Upper lobe of left lung (tissue), 4 donors: Measurements from ENCODE around the gene ZNF473.

Source experiments
- POLR2A ChIP-seq, 4 donors: fragments of 450-650 bp; IDR thresholded peaks; one replicate each; pipeline ENCODE4 v1.5.1; 2016 to 2017; ENCODE audit warnings: antibody characterized with exemption in 4 of 4, mild to moderate bottlenecking in 2 of 4
- POLR2AphosphoS5 ChIP-seq, 2 donors: sonication (generic); formaldehyde crosslinking; IDR thresholded peaks; one replicate each; pipeline ENCODE4 v1.5.1; 2017; ENCODE audit warnings: antibody characterized with exemption in 2 of 2
- TF ChIP-seq, protein P1 (sequence below), 6 experiments: fragments of 450-650 bp in 4 of 6; fragments of 200-600 bp in 2 of 6; sonication (generic) in 2 of 6; IDR thresholded peaks; one replicate each; pipeline ENCODE4 v1.5.1; 2016 to 2019; ENCODE audit warnings: antibody characterized with exemption in 6 of 6

GRCh38 chr19:50050406-50051227 is 24.8 kb downstream of the ZNF473 start:
- TF ChIP-seq, protein P1, sequence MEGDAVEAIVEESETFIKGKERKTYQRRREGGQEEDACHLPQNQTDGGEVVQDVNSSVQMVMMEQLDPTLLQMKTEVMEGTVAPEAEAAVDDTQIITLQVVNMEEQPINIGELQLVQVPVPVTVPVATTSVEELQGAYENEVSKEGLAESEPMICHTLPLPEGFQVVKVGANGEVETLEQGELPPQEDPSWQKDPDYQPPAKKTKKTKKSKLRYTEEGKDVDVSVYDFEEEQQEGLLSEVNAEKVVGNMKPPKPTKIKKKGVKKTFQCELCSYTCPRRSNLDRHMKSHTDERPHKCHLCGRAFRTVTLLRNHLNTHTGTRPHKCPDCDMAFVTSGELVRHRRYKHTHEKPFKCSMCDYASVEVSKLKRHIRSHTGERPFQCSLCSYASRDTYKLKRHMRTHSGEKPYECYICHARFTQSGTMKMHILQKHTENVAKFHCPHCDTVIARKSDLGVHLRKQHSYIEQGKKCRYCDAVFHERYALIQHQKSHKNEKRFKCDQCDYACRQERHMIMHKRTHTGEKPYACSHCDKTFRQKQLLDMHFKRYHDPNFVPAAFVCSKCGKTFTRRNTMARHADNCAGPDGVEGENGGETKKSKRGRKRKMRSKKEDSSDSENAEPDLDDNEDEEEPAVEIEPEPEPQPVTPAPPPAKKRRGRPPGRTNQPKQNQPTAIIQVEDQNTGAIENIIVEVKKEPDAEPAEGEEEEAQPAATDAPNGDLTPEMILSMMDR (IDR thresholded peaks at IDR 0.05), result no peak
- no peak for TF ChIP-seq POLR2AphosphoS5 (IDR thresholded peaks at IDR 0.05)
- TF ChIP-seq POLR2A (IDR thresholded peaks at IDR 0.05), result peak in 1 of 4 donors; percentile 22
